OCI-LY7 (cell line): ENCODE data around the gene BTBD9. TPM values are rescaled to one million over a fixed set of nuclear protein-coding genes. Genes with fewer than 3 reads are reported as not detected.

ENCODE experiments used
- BruUV-seq: library from RNA; stranded (reverse); fragments of 400-500 nt; replicated peaks from 2 replicates; lab custom pipeline; 2021; lab: Mats Ljungman, UMichigan
- CTCF ChIA-PET: fragments of 300-600 bp; sonication (Branson Sonifier 250); formaldehyde crosslinking; loops from one replicate; lab custom pipeline; 2022; ENCODE audit warnings: antibody characterized with exemption; ENCODE audit not compliant: unreplicated experiment; lab: Charles Lee
- POLR2A ChIA-PET: fragments of 300-600 bp; sonication (Branson Sonifier 250); formaldehyde crosslinking; loops from one replicate; lab custom pipeline; 2022; ENCODE audit warnings: antibody characterized with exemption; lab: Charles Lee
- DNase-seq: peaks from one replicate; pipeline ENCODE4 v3.0.0-alpha.2; 2015; ENCODE audit warnings: low spot score
- H2AFZ ChIP-seq: fragments of 200-600 bp; sonication (generic), shearing (Covaris generic); 2 replicates; pipeline ENCODE4 v1.6.1; 2014; ENCODE audit warnings: mild to moderate bottlenecking, antibody characterized with exemption, low read length, moderate library complexity
- H3K27ac ChIP-seq: fragments of 200-600 bp; sonication (generic); 2 replicates; pipeline ENCODE4 v1.5.1; 2014; ENCODE audit warnings: mixed run types, low read depth, mild to moderate bottlenecking, moderate library complexity, low read length, inconsistent platforms; ENCODE audit not compliant: poor library complexity, severe bottlenecking
- H3K36me3 ChIP-seq: fragments of 200-600 bp; sonication (generic); 2 replicates; pipeline ENCODE4 v1.6.1; 2014; ENCODE audit warnings: mild to moderate bottlenecking, antibody characterized with exemption, low read length, moderate library complexity, mixed read lengths; ENCODE audit not compliant: insufficient read depth
- H3K4me1 ChIP-seq: fragments of 200-600 bp; sonication (generic); 2 replicates; pipeline ENCODE4 v1.5.1; 2014; ENCODE audit warnings: mild to moderate bottlenecking, low read length; ENCODE audit not compliant: insufficient read depth, poor library complexity, severe bottlenecking
- H3K4me2 ChIP-seq: fragments of 200-600 bp; sonication (generic); 2 replicates; pipeline ENCODE4 v1.6.1; 2014; ENCODE audit warnings: mild to moderate bottlenecking, low read length
- H3K4me3 ChIP-seq: fragments of 200-600 bp; sonication (generic); 2 replicates; pipeline ENCODE4 v1.5.1; 2014; ENCODE audit warnings: mild to moderate bottlenecking, low read depth, low read length; ENCODE audit not compliant: poor library complexity, severe bottlenecking
- H3K79me2 ChIP-seq: fragments of 200-600 bp; sonication (generic); 2 replicates; pipeline ENCODE4 v1.6.1; 2016; ENCODE audit warnings: low read depth, mild to moderate bottlenecking, low read length, moderate library complexity, mixed read lengths; ENCODE audit not compliant: insufficient read depth
- H3K9me2 ChIP-seq: fragments of 200-600 bp; sonication (generic); 2 replicates; pipeline ENCODE4 v1.6.1; 2016; ENCODE audit warnings: mild to moderate bottlenecking, low read length, mixed read lengths; ENCODE audit not compliant: insufficient read depth
- H3K9me3 ChIP-seq: fragments of 200-600 bp; sonication (generic); 2 replicates; pipeline ENCODE4 v1.6.1; 2014; ENCODE audit warnings: mild to moderate bottlenecking, mixed run types, low read length, mixed read lengths
- H4K20me1 ChIP-seq: fragments of 200-600 bp; sonication (generic); 2 replicates; pipeline ENCODE4 v1.6.1; 2014; ENCODE audit warnings: mild to moderate bottlenecking, antibody characterized with exemption, low read length, moderate library complexity, mixed read lengths; ENCODE audit not compliant: insufficient read depth
- CTCF ChIP-seq: fragments of 200-600 bp; sonication (generic); conservative IDR thresholded peaks from 2 replicates; pipeline ENCODE4 v1.5.1; 2014; ENCODE audit warnings: mild to moderate bottlenecking, antibody characterized with exemption, low read length, moderate library complexity, mixed read lengths
- EZH2phosphoT487 ChIP-seq: fragments of 200-600 bp; sonication (generic); IDR thresholded peaks from 2 replicates; pipeline ENCODE4 v1.6.1; 2018; ENCODE audit warnings: low read depth, borderline replicate concordance, mild to moderate bottlenecking, mixed run types, antibody characterized with exemption, low read length, moderate library complexity, mixed read lengths
- intact Hi-C: fragments of 100-400 bp; cut with micrococcal nuclease; formaldehyde crosslinking; loops from one replicate; pipeline ENCODE4 v1.10.0; 2022; ENCODE audit not compliant: unreplicated experiment
- total RNA-seq, 2 experiments: library from RNA; depleted of rRNA in 1 of 2; stranded (reverse); fragments of >200 nt in 1 of 2; shearing (Covaris generic) in 1 of 2; gene quantifications; 2 replicates each; pipeline ENCODE4 v1.2.3, GENCODE V29; 2014 to 2022

BTBD9 gene
- total RNA-seq, 2 experiments from 2014 or later: 5.9 to 7.3 TPM

DNA sequence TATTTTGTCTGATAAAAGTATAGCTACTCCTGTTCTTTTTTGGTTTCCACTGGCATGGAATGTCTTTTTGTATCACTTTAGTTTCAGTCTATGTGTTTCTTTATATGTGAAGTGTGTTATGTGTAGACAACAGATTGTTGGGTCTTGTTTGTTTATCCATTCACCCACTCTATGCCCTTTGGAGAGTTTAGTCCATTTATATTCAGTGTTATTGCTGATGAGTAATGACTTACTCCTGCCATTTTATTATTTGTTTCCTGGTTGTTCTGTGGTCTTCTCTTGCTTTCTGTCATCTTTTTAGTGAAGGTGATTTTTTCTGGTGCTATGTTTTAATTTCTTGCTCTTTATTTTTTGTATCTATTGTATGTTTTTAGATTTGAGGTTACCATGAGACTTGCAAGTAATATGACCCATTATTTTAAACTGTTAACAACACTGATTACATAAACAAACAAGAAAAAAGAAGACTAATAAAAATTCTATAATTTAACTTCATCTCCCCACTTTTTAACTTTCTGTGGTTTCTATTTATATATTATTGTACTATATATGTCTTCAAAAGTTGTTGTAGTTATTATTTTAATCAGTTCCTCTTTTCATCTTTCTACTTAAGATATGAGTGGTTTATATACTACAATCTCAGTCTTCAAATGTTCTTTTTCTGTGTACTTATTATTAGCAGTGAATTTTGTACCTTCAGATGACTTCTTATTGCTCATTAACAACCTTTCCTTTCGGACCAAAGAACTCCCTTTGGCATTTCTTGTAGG is 323.4 kb downstream of the BTBD9 start:
- TF ChIP-seq EZH2phosphoT487: no peak
- no peak for TF ChIP-seq CTCF
- Histone ChIP-seq H3K9me3 (no peaks in the 10 kb centered on the region), H4K20me1 (no peaks in the 10 kb centered on the region), H3K79me2 (no peaks in the 10 kb centered on the region), H3K4me3 (no peak overlapping the region), H3K36me3 (no peaks in the 10 kb centered on the region), H2AFZ (no peak overlapping the region), H3K9me2 (no peaks in the 10 kb centered on the region), H3K4me2 (no peak overlapping the region), H3K27ac (no peak overlapping the region), H3K4me1 (no peaks in the 10 kb centered on the region)
- BruUV-seq: no TSS peak
- no peak for DNase-seq
- ChIA-PET CTCF (no interaction called here), POLR2A (no interaction called here)
- intact Hi-C loops: no loop called here

- Histone ChIP-seq H3K4me2 (no peak overlapping the region), H2AFZ (no peak overlapping the region), H3K9me2 (no peaks in the 10 kb centered on the region), H3K9me3 (no peaks in the 10 kb centered on the region), H3K4me1 (peaks cover 22% of the 10 kb centered on the region), H3K4me3 (no peak overlapping the region), H3K36me3 (no peaks in the 10 kb centered on the region), H3K79me2 (no peaks in the 10 kb centered on the region), H4K20me1 (no peaks in the 10 kb centered on the region), H3K27ac (no peak overlapping the region)
- no peak for DNase-seq
- no peak for TF ChIP-seq CTCF
- no peak for TF ChIP-seq EZH2phosphoT487
- ChIA-PET CTCF (no interaction called here), POLR2A (no interaction called here)
- BruUV-seq: no TSS peak
- intact Hi-C loops: no loop called here
Measured at GRCh38 chr6:38311201-38311600, 328.5 kb downstream of the BTBD9 start.

DNA sequence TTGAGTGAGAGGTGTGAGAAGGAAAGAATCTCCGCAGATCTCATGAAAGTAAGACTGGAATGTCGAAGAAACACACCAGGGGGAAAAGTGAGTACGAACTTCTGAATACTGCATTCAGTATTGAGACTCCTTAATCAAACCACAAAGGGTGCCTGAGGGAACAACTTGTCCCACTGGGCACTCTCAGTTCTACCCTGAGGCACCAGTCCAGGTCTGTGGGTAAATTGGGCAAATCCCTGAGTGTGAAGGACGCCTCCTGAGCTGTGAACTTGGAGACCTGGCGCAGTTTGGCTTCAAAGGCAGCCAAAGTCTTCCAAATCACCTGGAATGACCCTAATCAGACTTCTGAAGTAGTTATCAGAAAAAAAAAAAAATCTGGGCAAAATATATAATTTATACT is 329.7 kb downstream of the BTBD9 start:
- CTCF ChIA-PET: no interaction called here
- intact Hi-C loops: no loop called here
- no TSS peak for BruUV-seq

More for the DNA sequence above, 329.7 kb downstream of the BTBD9 start:
- H2AFZ ChIP-seq: no peak overlapping the region
- POLR2A ChIA-PET: no interaction called here
- no peaks in the 10 kb centered on the region for H3K9me3 ChIP-seq
- H3K4me1 ChIP-seq: peaks cover 24% of the 10 kb centered on the region
- H3K4me2 ChIP-seq: no peak overlapping the region
- DNase-seq: no peak
- H3K36me3 ChIP-seq: no peaks in the 10 kb centered on the region
- no peak overlapping the region for H3K27ac ChIP-seq
- TF ChIP-seq CTCF (no peak), EZH2phosphoT487 (no peak)
- H4K20me1 ChIP-seq: no peaks in the 10 kb centered on the region
- H3K4me3 ChIP-seq: no peak overlapping the region
- H3K9me2 ChIP-seq: no peaks in the 10 kb centered on the region
- no peaks in the 10 kb centered on the region for H3K79me2 ChIP-seq
